Type B pancreatic cell (in vitro differentiated cells): ENCODE data around the gene CREB3L4. TPM values are rescaled to one million over a fixed set of nuclear protein-coding genes. Genes with fewer than 3 reads are reported as not detected.
A peak's percentile ranks its signal among the peaks of the same experiment; 100 is the strongest.

Source experiments
- DNase-seq: peaks from one replicate; pipeline ENCODE4 v3.0.0; 2021; ENCODE audit warnings: mixed read lengths; ENCODE audit not compliant: unreplicated experiment; ENCODE audit errors: extremely low spot score
- H3K27ac Mint-ChIP-seq: 2 replicates; pipeline ENCODE4 v1.8.0; 2021; ENCODE audit warnings: mild to moderate bottlenecking, mixed read lengths
- H3K27me3 Mint-ChIP-seq: 2 replicates; pipeline ENCODE4 v1.8.0; 2021; ENCODE audit warnings: mixed read lengths
- H3K36me3 Mint-ChIP-seq: 2 replicates; pipeline ENCODE4 v1.8.0; 2021; ENCODE audit warnings: mixed read lengths
- H3K4me1 Mint-ChIP-seq: one replicate; pipeline ENCODE4 v1.8.0; 2021; ENCODE audit warnings: mixed read lengths; ENCODE audit not compliant: unreplicated experiment
- H3K4me3 Mint-ChIP-seq: 2 replicates; pipeline ENCODE4 v1.8.0; 2021; ENCODE audit warnings: mild to moderate bottlenecking, mixed read lengths
- H3K9me3 Mint-ChIP-seq: 2 replicates; pipeline ENCODE4 v1.8.0; 2021; ENCODE audit warnings: mixed read lengths
- CTCF ChIP-seq: fragments of 200-600 bp; sonication (generic); conservative IDR thresholded peaks from 2 replicates; pipeline ENCODE4 v1.5.0; 2021; ENCODE audit warnings: antibody characterized with exemption, mild to moderate bottlenecking
- total RNA-seq: library from RNA; stranded (reverse); gene quantifications from 2 replicates; pipeline ENCODE4 v1.2.1, GENCODE V29; 2021; ENCODE audit warnings: low replicate concordance

CREB3L4 gene
- total RNA-seq, 1 donor from 2014 or later, result 31.8 TPM

DNA sequence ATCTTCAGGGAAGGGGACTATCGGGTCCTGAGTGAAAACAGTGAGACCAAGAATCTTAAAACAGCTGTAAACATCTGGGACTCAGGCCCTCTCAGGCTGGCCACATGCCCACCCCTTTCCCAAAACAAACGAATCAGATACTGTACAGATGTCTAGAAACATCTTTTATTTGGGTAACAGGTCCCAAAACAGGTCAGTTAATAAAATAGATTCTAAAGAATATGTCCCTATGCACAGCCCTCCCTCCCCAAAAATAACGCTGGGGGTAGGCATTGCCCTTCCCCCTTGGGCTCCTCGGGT is 8.8 kb upstream of the CREB3L4 start:
- TF ChIP-seq CTCF, result no peak
- DNase-seq, result no peak
- Mint-ChIP-seq H3K36me3 (peaks cover 5% of the 10 kb centered on the region), H3K9me3 (no peaks in the 10 kb centered on the region), H3K27ac (peak overlapping the region; percentile 86), H3K4me1 (peaks cover 41% of the 10 kb centered on the region), H3K4me3 (peak overlapping the region; percentile 97), H3K27me3 (no peaks in the 10 kb centered on the region)

GRCh38 chr1:153959454-153959853 is 8.2 kb upstream of the CREB3L4 start:
- Mint-ChIP-seq H3K4me1 (peaks cover 40% of the 10 kb centered on the region), H3K36me3 (peaks cover 5% of the 10 kb centered on the region), H3K4me3 (peak overlapping the region; percentile 97), H3K9me3 (no peaks in the 10 kb centered on the region), H3K27ac (peak overlapping the region; percentile 86), H3K27me3 (no peaks in the 10 kb centered on the region)
- no peak for TF ChIP-seq CTCF
- DNase-seq, result no peak

DNA sequence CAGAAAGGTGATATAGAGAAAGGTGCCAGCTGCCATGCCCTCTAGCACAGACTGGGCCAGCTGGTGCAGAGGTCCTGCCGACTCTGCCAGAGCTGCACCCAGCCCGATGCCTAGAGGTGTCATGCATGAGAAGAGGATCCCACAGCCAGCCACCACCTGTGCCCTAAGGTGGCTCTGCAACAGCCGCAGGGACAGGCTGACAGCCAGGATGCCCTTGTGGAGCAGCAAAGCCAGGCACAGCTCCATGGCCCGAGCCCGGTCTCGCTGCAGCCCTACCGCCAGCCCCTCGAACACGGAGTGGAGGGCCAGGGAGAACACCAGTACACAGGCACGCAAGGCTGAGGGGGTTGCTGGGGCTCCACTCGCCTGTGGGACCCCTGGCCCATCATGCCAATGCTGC is 7.5 kb upstream of the CREB3L4 start:
- Mint-ChIP-seq H3K27ac (peak overlapping the region; percentile 86), H3K36me3 (peaks cover 5% of the 10 kb centered on the region), H3K9me3 (no peaks in the 10 kb centered on the region), H3K27me3 (no peaks in the 10 kb centered on the region), H3K4me3 (peak overlapping the region; percentile 97), H3K4me1 (peaks cover 40% of the 10 kb centered on the region)
- no peak for DNase-seq
- TF ChIP-seq CTCF, result no peak

DNA sequence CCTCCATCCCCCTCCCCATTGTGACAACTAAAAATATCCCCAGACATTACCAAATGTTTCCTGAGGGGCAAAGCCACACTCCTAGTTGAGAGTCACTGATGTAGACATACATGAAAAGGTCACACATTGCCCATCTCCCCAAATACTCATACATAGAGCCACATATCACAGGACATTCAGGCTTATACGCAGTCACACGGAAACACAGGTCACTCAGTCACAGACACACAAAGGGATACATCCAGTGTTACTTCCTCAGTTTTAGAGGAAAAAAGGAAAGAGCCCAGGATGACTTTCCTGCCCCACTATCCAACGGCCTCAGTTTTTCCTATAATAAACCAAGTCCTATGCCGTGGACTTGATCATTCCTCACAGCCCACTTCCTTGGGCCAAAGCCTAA is 6.3 kb upstream of the CREB3L4 start:
- DNase-seq, result no peak
- no peaks in the 10 kb centered on the region for H3K27me3 Mint-ChIP-seq
- peak overlapping the region; percentile 99 for H3K27ac Mint-ChIP-seq
- H3K4me1 Mint-ChIP-seq, result peaks cover 46% of the 10 kb centered on the region
- TF ChIP-seq CTCF, result no peak
- H3K4me3 Mint-ChIP-seq, result peak overlapping the region; percentile 92
- H3K9me3 Mint-ChIP-seq, result no peaks in the 10 kb centered on the region
- H3K36me3 Mint-ChIP-seq, result peaks cover 9% of the 10 kb centered on the region

GRCh38 chr1:153962088-153963029 is 5.3 kb upstream of the CREB3L4 start:
- peaks cover 9% of the 10 kb centered on the region for H3K36me3 Mint-ChIP-seq
- no peaks in the 10 kb centered on the region for H3K27me3 Mint-ChIP-seq
- H3K9me3 Mint-ChIP-seq, result no peaks in the 10 kb centered on the region
- H3K4me1 Mint-ChIP-seq, result peaks cover 44% of the 10 kb centered on the region
- peak overlapping the region; percentile 92 for H3K4me3 Mint-ChIP-seq
- peak overlapping the region; percentile 99 for H3K27ac Mint-ChIP-seq
- TF ChIP-seq CTCF, result no peak
- DNase-seq, result no peak
